ENCODE measurements around the gene TTC27.

The TTC27 gene

DNA sequence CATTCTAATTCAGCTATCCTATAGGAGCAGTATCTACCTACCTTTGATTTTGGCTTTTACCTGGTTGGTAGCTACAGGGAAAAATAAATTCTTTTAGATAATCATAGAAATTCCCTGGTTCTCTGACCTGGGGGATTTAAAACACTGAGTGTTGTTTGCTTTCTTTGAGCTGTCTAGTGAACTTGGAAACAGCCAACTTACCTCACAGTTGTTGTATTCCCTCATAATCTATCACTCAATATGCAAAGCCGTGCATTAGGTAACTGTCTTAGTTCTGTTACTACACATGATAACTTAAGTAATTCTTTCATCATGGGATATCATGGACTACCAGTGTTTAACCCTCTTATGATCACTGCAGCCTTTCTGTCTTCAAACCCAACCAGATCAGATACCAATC lies 127.8 kb downstream of the TTC27 start:
- no peak for DNase-seq (ENCODE audit: low read depth in 2 of 2)

DNA sequence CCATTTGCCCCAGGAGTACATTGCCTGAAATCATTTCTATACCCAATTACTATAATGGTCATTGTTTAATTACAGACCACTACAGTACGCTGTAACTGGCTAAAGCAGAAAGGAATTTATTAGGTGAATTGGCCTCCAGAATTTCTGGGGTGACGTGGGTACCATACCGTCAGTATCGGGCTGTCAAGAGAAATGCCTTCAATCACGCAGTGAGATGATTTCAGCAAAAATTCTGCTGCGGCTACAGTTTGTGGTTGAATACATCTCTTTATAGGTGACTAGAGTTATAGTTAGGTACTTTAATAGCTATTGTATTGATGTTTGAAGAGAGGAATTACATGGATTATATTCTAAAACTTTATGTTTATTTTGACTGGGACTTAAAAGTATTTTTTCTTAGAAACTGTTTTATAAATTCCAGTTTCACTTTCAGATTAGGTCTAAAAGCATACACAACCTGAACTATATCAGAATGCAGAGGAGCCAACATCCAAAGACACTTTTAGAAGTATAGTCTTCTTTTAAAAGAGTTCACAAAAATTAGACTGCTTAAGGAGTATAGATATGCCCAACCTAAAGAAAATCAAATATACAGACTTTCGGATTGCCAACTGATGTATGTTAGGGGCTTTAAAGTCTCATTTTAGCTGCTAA lies 128.4 kb downstream of the TTC27 start:
- DNase-seq (ENCODE audit: low read depth in 2 of 2), result no peak

GRCh38 chr2:32758232-32758631 lies 130.4 kb downstream of the TTC27 start:
- no peak for DNase-seq (ENCODE audit: low read depth in 2 of 2)

GRCh38 chr2:32760628-32761027 lies 132.8 kb downstream of the TTC27 start:
- DNase-seq (ENCODE audit: low read depth in 2 of 2), result no peak

GRCh38 chr2:32768387-32769174 lies 140.7 kb downstream of the TTC27 start:
- DNase-seq (ENCODE audit: low read depth in 2 of 2), result no peak

DNA sequence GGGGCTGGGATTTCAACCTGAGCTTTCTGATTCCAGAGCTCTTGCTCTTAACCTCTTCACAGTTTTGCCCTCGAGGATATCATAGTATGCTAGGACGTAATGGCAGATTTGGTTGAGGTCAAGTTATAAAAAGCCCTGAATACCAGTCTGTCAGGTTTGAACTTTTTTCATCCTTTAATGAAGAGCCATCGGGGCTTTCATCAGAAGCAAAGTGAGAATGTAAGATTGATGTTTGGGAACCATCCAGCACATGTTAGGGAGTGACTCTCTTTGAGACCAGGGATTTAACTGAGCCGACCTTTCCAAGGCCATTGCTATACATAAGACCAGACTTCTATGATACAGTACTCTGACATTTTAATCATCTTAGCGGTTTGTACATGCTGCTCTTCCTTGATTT lies 142.5 kb downstream of the TTC27 start:
- no peak for DNase-seq (ENCODE audit: low read depth in 2 of 2)

GRCh38 chr2:32772638-32773447 lies 145.0 kb downstream of the TTC27 start:
- no peak for DNase-seq (ENCODE audit: low read depth in 2 of 2)

- DNase-seq (ENCODE audit: low read depth in 2 of 2), result no peak
These were observed 145.6 kb downstream of the TTC27 start for GRCh38 chr2:32773448-32773808.

- no peak for DNase-seq (ENCODE audit: low read depth in 2 of 2)
These were observed 148.1 kb downstream of the TTC27 start for GRCh38 chr2:32775954-32776353.

DNA sequence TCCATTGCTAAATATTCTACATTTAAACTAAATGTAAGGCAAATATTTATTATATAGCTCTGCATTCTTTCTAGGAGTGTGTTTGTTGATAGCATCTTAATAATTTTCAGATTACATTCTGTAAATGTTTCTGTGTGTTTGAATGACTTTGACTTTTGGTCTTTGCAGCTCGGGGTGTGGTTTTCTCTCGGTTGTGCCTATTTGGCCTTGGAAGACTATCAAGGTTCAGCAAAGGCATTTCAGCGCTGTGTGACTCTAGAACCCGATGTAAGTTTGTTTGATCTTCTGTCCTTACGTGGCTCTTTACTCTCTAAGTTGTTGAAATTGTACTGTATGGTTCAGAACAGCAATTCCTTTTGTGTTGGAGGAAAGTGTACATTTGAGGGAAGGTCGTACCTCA lies 149.9 kb downstream of the TTC27 start:
- DNase-seq (ENCODE audit: low read depth in 2 of 2), result no peak

DNA sequence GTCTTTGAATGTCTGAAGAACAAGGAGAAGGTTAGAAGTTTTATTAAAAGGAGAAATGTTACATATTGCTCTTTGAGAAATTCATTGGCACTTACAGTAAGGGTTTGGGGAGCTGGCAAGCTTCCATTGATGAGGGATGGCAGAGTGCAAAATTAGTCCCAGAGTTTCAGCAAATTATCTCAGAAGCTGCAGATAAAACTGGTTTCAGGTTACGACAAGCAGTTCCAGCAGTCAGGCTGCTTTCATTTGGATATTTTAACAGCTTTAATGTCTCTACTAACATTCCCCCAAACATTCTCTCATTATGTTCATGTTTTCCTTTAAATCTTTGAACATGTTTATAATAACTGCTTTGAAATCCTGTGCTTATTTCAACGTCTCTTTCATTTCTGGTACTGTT lies 153.1 kb downstream of the TTC27 start:
- DNase-seq (ENCODE audit: low read depth in 2 of 2), result no peak

GRCh38 chr2:32783469-32783868 lies 155.6 kb downstream of the TTC27 start:
- DNase-seq (ENCODE audit: low read depth in 2 of 2), result no peak

- no peak for DNase-seq (ENCODE audit: low read depth in 2 of 2)
These were observed 156.1 kb downstream of the TTC27 start for GRCh38 chr2:32783933-32784332.

- DNase-seq (ENCODE audit: low read depth in 2 of 2), result no peak
These were observed 159.4 kb downstream of the TTC27 start for GRCh38 chr2:32787207-32787606.

DNA sequence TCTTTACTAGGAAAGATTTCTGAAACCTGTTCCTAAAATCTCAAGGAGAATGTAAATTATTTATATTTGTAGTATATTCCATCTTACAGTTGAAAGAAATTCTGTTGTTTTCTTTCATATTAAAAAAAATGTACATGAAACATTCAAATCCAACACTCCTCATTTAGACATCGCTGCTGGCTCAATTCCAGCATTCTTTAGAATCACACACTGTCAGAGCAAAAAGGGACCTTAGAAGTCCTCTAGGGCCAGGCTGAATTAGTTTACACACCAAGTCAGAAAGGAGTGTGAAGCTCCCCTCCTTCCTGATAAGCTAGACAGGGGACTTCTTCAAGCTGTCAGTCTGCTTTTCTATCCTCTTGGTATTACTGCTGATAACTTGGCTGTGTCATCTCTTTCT lies 160.3 kb downstream of the TTC27 start:
- no peak for DNase-seq (ENCODE audit: low read depth in 2 of 2)

DNA sequence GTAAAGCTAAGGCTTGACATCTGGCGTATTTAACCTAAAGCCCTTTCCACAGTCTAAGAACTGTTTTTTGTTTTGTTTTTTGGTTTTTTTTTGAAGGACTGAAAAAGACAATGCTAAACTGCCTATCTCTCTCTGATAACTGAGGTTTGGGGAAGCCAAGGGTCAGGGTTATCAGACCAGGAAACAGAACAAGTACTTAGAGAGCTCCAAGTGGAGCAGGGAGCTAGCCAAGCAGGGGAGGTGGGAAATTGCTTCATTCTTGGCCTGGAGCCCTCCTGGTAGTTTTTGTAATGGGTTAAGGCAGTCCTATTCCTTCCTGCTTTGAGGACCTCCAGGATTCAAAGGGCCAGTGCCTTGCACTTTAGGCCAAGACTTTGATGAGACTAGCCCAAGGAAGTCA lies 164.6 kb downstream of the TTC27 start:
- DNase-seq (ENCODE audit: low read depth in 2 of 2), result no peak

- DNase-seq (ENCODE audit: low read depth in 2 of 2), result no peak
These were observed 171.0 kb downstream of the TTC27 start for GRCh38 chr2:32798829-32799228.

DNA sequence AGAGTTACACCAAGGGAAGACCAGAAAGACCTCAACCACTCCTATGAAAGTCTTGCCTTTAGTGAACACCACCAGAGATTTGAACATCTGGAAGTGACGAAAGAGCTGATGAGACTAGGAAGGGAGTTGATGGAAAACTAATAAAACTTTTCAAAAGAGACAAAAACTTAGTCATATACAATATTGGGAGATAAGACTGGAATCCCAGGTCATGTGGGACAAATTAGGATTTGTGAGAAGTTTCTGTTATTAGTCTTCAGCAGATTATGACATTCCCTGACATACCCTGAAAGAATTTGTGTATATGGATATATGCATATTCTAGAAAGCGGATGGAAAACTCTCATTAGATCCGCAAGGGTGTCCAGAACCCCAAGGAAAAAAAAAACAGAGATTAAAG lies 173.9 kb downstream of the TTC27 start:
- no peak for DNase-seq (ENCODE audit: low read depth in 2 of 2)

- DNase-seq (ENCODE audit: low read depth in 2 of 2), result no peak
These were observed 175.0 kb downstream of the TTC27 start for GRCh38 chr2:32802877-32803276.

DNA sequence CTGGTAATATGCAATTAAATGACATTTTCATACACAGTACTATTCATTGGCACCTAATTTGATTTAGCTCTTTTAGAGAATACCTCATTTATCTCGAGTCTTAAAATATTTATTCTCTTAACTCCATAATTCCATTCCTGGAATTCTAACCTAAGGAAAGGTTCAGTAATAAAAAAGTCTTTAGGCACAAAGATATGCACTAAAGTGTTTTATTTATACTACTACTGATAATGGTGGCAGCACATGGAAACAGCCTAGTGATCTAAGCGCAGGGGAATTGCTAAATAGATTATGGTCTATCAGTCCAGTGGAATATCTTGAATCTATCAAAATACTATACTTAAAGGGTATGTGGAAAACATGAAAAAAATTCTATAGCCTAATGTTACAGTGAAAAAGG lies 176.4 kb downstream of the TTC27 start:
- no peak for DNase-seq (ENCODE audit: low read depth in 2 of 2)

- no peak for DNase-seq (ENCODE audit: low read depth in 2 of 2)
These were observed 177.6 kb downstream of the TTC27 start for GRCh38 chr2:32805104-32806095.

DNA sequence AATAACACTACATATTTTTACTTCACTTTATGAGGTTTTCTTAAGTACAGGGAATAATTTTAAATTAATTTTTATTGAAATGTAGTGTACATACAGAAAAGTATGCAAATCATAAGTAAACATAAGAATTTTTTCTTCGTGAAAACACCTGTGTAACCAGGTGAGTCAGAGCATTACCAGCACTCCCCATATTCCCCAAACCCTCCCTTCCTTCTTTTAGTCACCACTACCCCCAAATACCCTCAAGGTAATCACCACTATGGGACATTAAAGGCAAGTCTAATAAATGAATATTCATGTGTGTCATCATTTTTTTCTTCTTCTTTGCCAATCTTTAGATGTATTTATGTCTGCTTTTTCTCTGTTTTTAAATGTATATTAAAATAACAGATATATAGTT lies 179.0 kb downstream of the TTC27 start:
- no peak for DNase-seq (ENCODE audit: low read depth in 2 of 2)

Data from stimulated activated CD4-positive, alpha-beta T cell treated with anti-CD3 and anti-CD28 coated beads, Interleukin-4, amount 100 ng/mL, for 48 hours (primary cell).